KBM-7 (cell line): Measurements from ENCODE around the gene GMEB1.
A peak's percentile ranks its signal among the peaks of the same experiment; 100 is the strongest.
"Not testable (repeated sequence)": the region's sequence is repeated elsewhere in the genome, so short reads cannot be mapped to it uniquely, and the experiment has no call there.

Source experiments
- DNase-seq: peaks from one replicate; pipeline ENCODE4 v3.0.0-alpha.2; 2015
- in situ Hi-C: fragments of 300-500 bp; cut with MboI; formaldehyde crosslinking; loops from 2 replicates; pipeline ENCODE4 v1.14.3; 2020; ENCODE audit warnings: low sequenced_read_pairs, low pct_unique_long_range_greater_than_20kb, mixed read lengths

The GMEB1 gene

GRCh38 chr1:28737307-28738132, 68.9 kb downstream of the GMEB1 start:
- DNase-seq: peak; percentile 45
- in situ Hi-C loops: no loop called here

GRCh38 chr1:28740118-28740517, 71.5 kb downstream of the GMEB1 start:
- DNase-seq: no peak
- in situ Hi-C loops: no loop called here

- in situ Hi-C loops: no loop called here
- DNase-seq: no peak
Measured at GRCh38 chr1:28744184-28744583, 75.6 kb downstream of the GMEB1 start.

- no peak for DNase-seq
- in situ Hi-C loops: no loop called here
Measured at GRCh38 chr1:28745653-28746173, 77.1 kb downstream of the GMEB1 start.

- no peak for DNase-seq
- in situ Hi-C loops: no loop called here
Measured at GRCh38 chr1:28750330-28750729, 81.7 kb downstream of the GMEB1 start.

GRCh38 chr1:28750771-28751294, 82.2 kb downstream of the GMEB1 start:
- in situ Hi-C loops, DNase-seq: not testable (repeated sequence)

GRCh38 chr1:28751315-28752060, 82.9 kb downstream of the GMEB1 start:
- in situ Hi-C loops: no loop called here
- DNase-seq: no peak

- no peak for DNase-seq
- in situ Hi-C loops: no loop called here
Measured at GRCh38 chr1:28755701-28756100, 87.1 kb downstream of the GMEB1 start.

- in situ Hi-C loops: no loop called here
- DNase-seq: no peak
Measured at GRCh38 chr1:28756846-28757245, 88.3 kb downstream of the GMEB1 start.

- no peak for DNase-seq
- in situ Hi-C loops: no loop called here
Measured at GRCh38 chr1:28758420-28758819, 89.8 kb downstream of the GMEB1 start.

GRCh38 chr1:28759257-28759656, 90.7 kb downstream of the GMEB1 start:
- in situ Hi-C loops: no loop called here
- no peak for DNase-seq

- in situ Hi-C loops: no loop called here
Measured at GRCh38 chr1:28761189-28761588, 92.6 kb downstream of the GMEB1 start.

GRCh38 chr1:28766532-28767183, 98.1 kb downstream of the GMEB1 start:
- in situ Hi-C loops: no loop called here
- no peak for DNase-seq

More at GRCh38 chr1:28761189-28761588, 92.6 kb downstream of the GMEB1 start:
- DNase-seq: no peak
